HCT116 (cell line): Measurements from ENCODE around the gene DBN1. TPM values are rescaled to one million over a fixed set of nuclear protein-coding genes. Genes with fewer than 3 reads are reported as not detected.

ENCODE experiments used
- ATAC-seq: fragments of 200-7000 bp; cut with Tn5 transposase; 2 replicates; pipeline ENCODE4 v1.9.1; 2020; ENCODE audit warnings: mild to moderate bottlenecking, moderate library complexity
- BruUV-seq: library from RNA; stranded (reverse); fragments of 400-500 nt; replicated peaks from 2 replicates; lab custom pipeline; 2021; lab: Mats Ljungman, UMichigan
- CTCF ChIA-PET: fragments of 300-600 bp; sonication (Branson Sonifier 250); formaldehyde crosslinking; loops from one replicate; lab custom pipeline; 2021; ENCODE audit warnings: antibody characterized with exemption; lab: Charles Lee
- POLR2A ChIA-PET: fragments of 300-600, 350-600 bp; sonication (Branson Sonifier 250); formaldehyde crosslinking; loops from one replicate; lab custom pipeline; 2021; ENCODE audit warnings: antibody characterized with exemption; lab: Charles Lee
- RAD21 ChIA-PET, 2 experiments: fragments of 300-600 bp; sonication (Branson Sonifier 250); formaldehyde crosslinking; loops; one replicate each; lab custom pipeline; 2023; ENCODE audit warnings: low total read pairs in 2 of 2; ENCODE audit not compliant: uncharacterized antibody in 2 of 2, unreplicated experiment in 2 of 2, low non-redundant PET in 1 of 2; lab: Charles Lee
- DNase-seq: peaks from one replicate; pipeline ENCODE4 v3.0.0-alpha.2; 2010; ENCODE audit warnings: low read depth, low spot score
- H2AFZ ChIP-seq: fragments of 200-600 bp; shearing (Covaris generic), sonication (generic); 2 replicates; pipeline ENCODE4 v1.6.1; 2017; ENCODE audit warnings: low read depth, mixed run types, mixed read lengths, antibody characterized with exemption, low read length; ENCODE audit not compliant: poor library complexity, severe bottlenecking
- H3K27ac ChIP-seq: 2 replicates; pipeline ENCODE4 v1.5.1; 2012; ENCODE audit warnings: low read depth, low read length
- H3K27me3 ChIP-seq: fragments of 200-600 bp; sonication (generic); 2 replicates; pipeline ENCODE4 v1.6.1; 2016; ENCODE audit warnings: mixed run types, low read length, mixed read lengths; ENCODE audit not compliant: insufficient read depth
- H3K36me3 ChIP-seq, 2 experiments: fragments of 200-500 bp in 1 of 2; fragments of 200-600 bp in 1 of 2; sonication (Bioruptor generic) in 1 of 2; sonication (generic) in 1 of 2; 2 replicates each; pipeline versions ENCODE4 v1.5.1 to v1.6.1; 2014 to 2016; ENCODE audit warnings: low read length in 2 of 2, inconsistent platforms in 1 of 2, mixed read lengths in 1 of 2, mixed run types in 1 of 2; ENCODE audit not compliant: insufficient read depth in 2 of 2, control insufficient read depth in 1 of 2
- H3K4me1 ChIP-seq, 2 experiments: fragments of 200-600 bp in 1 of 2; sonication (generic) in 1 of 2; 2 replicates each; pipeline versions ENCODE4 v1.5.1 to v1.6.1; 2012 to 2017; ENCODE audit warnings: low read length in 2 of 2, inconsistent platforms in 1 of 2, mild to moderate bottlenecking in 1 of 2, mixed read lengths in 1 of 2, mixed run types in 1 of 2, moderate library complexity in 1 of 2; ENCODE audit not compliant: insufficient read depth in 2 of 2, control insufficient read depth in 1 of 2
- H3K4me2 ChIP-seq: fragments of 200-600 bp; sonication (generic); 2 replicates; pipeline ENCODE4 v1.6.1; 2017; ENCODE audit warnings: mixed run types, low read length, mixed read lengths
- H3K4me3 ChIP-seq, 2 experiments: fragments of 200-600 bp in 1 of 2; sonication (generic) in 1 of 2; replicated peaks in 1 of 2; 2 replicates each; pipeline ENCODE4 v1.5.1; 2011 to 2016; ENCODE audit warnings: low read length in 2 of 2, control low read depth in 1 of 2, low read depth in 1 of 2, mild to moderate bottlenecking in 1 of 2, mixed read lengths in 1 of 2, mixed run types in 1 of 2
- H3K79me2 ChIP-seq: fragments of 200-600 bp; sonication (generic); 2 replicates; pipeline ENCODE4 v1.6.1; 2017; ENCODE audit warnings: mild to moderate bottlenecking, mixed run types, low read length, moderate library complexity, mixed read lengths; ENCODE audit not compliant: insufficient read depth
- H3K9ac ChIP-seq: fragments of 200-600 bp; sonication (generic); 2 replicates; pipeline ENCODE4 v1.6.1; 2016; ENCODE audit warnings: low read length, mixed read lengths
- H3K9me2 ChIP-seq: fragments of 200-600 bp; sonication (generic), shearing (Covaris generic); 2 replicates; pipeline ENCODE4 v1.6.1; 2017; ENCODE audit warnings: mixed run types, mild to moderate bottlenecking, moderate library complexity; ENCODE audit not compliant: insufficient read depth
- H3K9me3 ChIP-seq, 2 experiments: fragments of 200-500 bp in 1 of 2; fragments of 200-600 bp in 1 of 2; sonication (Bioruptor generic) in 1 of 2; sonication (generic) in 1 of 2; 2 replicates each; pipeline ENCODE4 v1.6.1; 2014 to 2017; ENCODE audit warnings: low read length in 2 of 2, mixed read lengths in 2 of 2, inconsistent platforms in 1 of 2, low read depth in 1 of 2, mild to moderate bottlenecking in 1 of 2, mixed run types in 1 of 2, moderate library complexity in 1 of 2; ENCODE audit not compliant: control insufficient read depth in 1 of 2, insufficient read depth in 1 of 2
- H4K20me1 ChIP-seq: fragments of 200-600 bp; sonication (generic), shearing (Covaris generic); 2 replicates; pipeline ENCODE4 v1.6.1; 2017; ENCODE audit warnings: mixed run types, mild to moderate bottlenecking, moderate library complexity; ENCODE audit not compliant: insufficient read depth
- CBX3 ChIP-seq: IDR thresholded peaks from 2 replicates; pipeline ENCODE4 v1.6.1; 2012; ENCODE audit warnings: low read depth
- EGR1 ChIP-seq: IDR thresholded peaks from 2 replicates; pipeline ENCODE4 v1.6.1; 2012; ENCODE audit warnings: low read depth
- ELF1 ChIP-seq: IDR thresholded peaks from 2 replicates; pipeline ENCODE4 v1.6.1; 2012; ENCODE audit warnings: low read depth, borderline replicate concordance
- EZH2 ChIP-seq: fragments of 200-600 bp; sonication (generic); IDR thresholded peaks from 2 replicates; pipeline ENCODE4 v1.6.1; 2017; ENCODE audit warnings: antibody characterized with exemption, mixed run types
- JUND ChIP-seq: IDR thresholded peaks from 2 replicates; pipeline ENCODE4 v1.6.1; 2012
- POLR2A ChIP-seq: IDR thresholded peaks from 2 replicates; pipeline ENCODE4 v1.7.0; 2011; ENCODE audit warnings: borderline replicate concordance; ENCODE audit not compliant: insufficient read depth, insufficient read length; ENCODE audit errors: extremely low read depth
- POLR2AphosphoS5 ChIP-seq: IDR thresholded peaks from 2 replicates; pipeline ENCODE4 v1.6.1; 2011; ENCODE audit warnings: mild to moderate bottlenecking, low read depth, low read length, moderate library complexity
- RAD21 ChIP-seq: IDR thresholded peaks from 2 replicates; pipeline ENCODE4 v1.6.1; 2012; ENCODE audit warnings: low read depth, mild to moderate bottlenecking
- SRF ChIP-seq: IDR thresholded peaks from 2 replicates; pipeline ENCODE4 v1.6.1; 2012; ENCODE audit warnings: low read depth
- TCF7L2 ChIP-seq: IDR thresholded peaks from 2 replicates; pipeline ENCODE4 v1.7.0; 2011; ENCODE audit warnings: borderline replicate concordance, inconsistent platforms; ENCODE audit not compliant: insufficient read depth, insufficient read length; ENCODE audit errors: extremely low read depth
- YY1 ChIP-seq: IDR thresholded peaks from 2 replicates; pipeline ENCODE4 v1.6.1; 2011; ENCODE audit warnings: low read length, low read depth, moderate library complexity, mild to moderate bottlenecking; ENCODE audit not compliant: insufficient replicate concordance; ENCODE audit errors: extremely low read depth
- ZFX ChIP-seq: fragments of 450-650 bp; IDR thresholded peaks from 2 replicates; pipeline ENCODE4 v1.6.1; 2017
- ZNF274 ChIP-seq: fragments of 200-500 bp; sonication (Bioruptor generic); IDR thresholded peaks from 2 replicates; pipeline ENCODE4 v1.6.1; 2014; ENCODE audit warnings: mild to moderate bottlenecking, low read depth, low read length, inconsistent platforms
- intact Hi-C: fragments of 100-400 bp; cut with micrococcal nuclease; formaldehyde crosslinking; loops from 2 replicates; pipeline ENCODE4 v1.10.0; 2022
- total RNA-seq: library from RNA; stranded (reverse); gene quantifications from one replicate; pipeline ENCODE4 v1.2.1, GENCODE V29; 2021; ENCODE audit not compliant: unreplicated experiment
- TF ChIP-seq, protein P1 (sequence below): IDR thresholded peaks from 2 replicates; pipeline ENCODE4 v1.6.1; 2012
- TF ChIP-seq, protein P2 (sequence below): IDR thresholded peaks from 2 replicates; pipeline ENCODE4 v1.6.1; 2011; ENCODE audit warnings: mild to moderate bottlenecking, low read length, moderate library complexity; ENCODE audit not compliant: insufficient replicate concordance; ENCODE audit errors: extremely low read depth

DBN1 gene
- total RNA-seq, 1 experiment from 2014 or later = 144 TPM

DNA sequence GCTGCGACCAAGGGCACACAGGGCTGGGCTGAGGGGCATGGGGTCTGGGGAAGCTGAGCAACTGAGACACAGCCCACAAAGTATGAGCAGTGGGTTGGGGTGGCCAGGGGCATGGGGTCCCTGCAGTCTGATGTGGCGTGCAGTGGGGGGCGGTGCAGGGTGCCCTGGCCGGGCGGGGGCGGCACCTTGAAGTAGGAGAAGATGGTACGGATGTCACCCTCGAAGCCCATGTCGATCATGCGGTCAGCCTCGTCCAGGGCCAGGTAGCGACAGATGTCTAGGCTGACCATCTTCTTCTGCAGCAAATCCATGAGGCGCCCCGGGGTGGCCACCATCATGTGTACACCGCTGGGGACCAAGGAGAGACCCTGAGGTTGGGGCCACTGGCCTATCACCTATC is 40.1 kb upstream of the DBN1 start (continued):
- TF ChIP-seq JUND = no peak
- TF ChIP-seq RAD21 = no peak
- no peak for TF ChIP-seq POLR2A
- TF ChIP-seq EZH2 = no peak
- no peak for TF ChIP-seq ZNF274
- TF ChIP-seq, protein P1, sequence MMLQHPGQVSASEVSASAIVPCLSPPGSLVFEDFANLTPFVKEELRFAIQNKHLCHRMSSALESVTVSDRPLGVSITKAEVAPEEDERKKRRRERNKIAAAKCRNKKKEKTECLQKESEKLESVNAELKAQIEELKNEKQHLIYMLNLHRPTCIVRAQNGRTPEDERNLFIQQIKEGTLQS = no peak
- TF ChIP-seq POLR2AphosphoS5 = no peak
- TF ChIP-seq, protein P2, sequence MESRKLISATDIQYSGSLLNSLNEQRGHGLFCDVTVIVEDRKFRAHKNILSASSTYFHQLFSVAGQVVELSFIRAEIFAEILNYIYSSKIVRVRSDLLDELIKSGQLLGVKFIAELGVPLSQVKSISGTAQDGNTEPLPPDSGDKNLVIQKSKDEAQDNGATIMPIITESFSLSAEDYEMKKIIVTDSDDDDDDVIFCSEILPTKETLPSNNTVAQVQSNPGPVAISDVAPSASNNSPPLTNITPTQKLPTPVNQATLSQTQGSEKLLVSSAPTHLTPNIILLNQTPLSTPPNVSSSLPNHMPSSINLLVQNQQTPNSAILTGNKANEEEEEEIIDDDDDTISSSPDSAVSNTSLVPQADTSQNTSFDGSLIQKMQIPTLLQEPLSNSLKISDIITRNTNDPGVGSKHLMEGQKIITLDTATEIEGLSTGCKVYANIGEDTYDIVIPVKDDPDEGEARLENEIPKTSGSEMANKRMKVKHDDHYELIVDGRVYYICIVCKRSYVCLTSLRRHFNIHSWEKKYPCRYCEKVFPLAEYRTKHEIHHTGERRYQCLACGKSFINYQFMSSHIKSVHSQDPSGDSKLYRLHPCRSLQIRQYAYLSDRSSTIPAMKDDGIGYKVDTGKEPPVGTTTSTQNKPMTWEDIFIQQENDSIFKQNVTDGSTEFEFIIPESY = no peak
- TF ChIP-seq ZFX = no peak
- no peak for TF ChIP-seq YY1
- TF ChIP-seq, all 23 proteins: peak for 0

- intact Hi-C loops = no loop called here
- Histone ChIP-seq H3K9me3 (no peaks in the 10 kb centered on the region), H3K79me2 (peaks cover 25% of the 10 kb centered on the region), H4K20me1 (no peaks in the 10 kb centered on the region), H3K9me2 (no peaks in the 10 kb centered on the region), H3K27ac (no peak overlapping the region), H3K27me3 (no peaks in the 10 kb centered on the region), H3K4me1 (peaks cover 5 to 13% of the 10 kb centered on the region in 2 experiments; a peak in 3 of 4 replicates), H3K36me3 (peaks cover 27 to 56% of the 10 kb centered on the region in 2 experiments; a peak in 3 of 4 replicates), H3K4me3 (no peak overlapping the region), H2AFZ (no peak overlapping the region), H3K9ac (no peak overlapping the region)
- DNase-seq (no peak), ATAC-seq (no peak)
- CTCF ChIA-PET = no interaction called here
- no TSS peak for BruUV-seq
- POLR2A ChIA-PET = no interaction called here
- TF ChIP-seq RAD21 (no peak), TCF7L2 (no peak), YY1 (no peak), ELF1 (no peak), ZFX (no peak), CBX3 (no peak), EGR1 (no peak), EZH2 (no peak), JUND (no peak), SRF (no peak)
- TF ChIP-seq, protein P1 = no peak
- TF ChIP-seq, all 23 proteins: peak for 0
- RAD21 ChIA-PET = no interaction called here
- no peak overlapping the region for H3K4me2 ChIP-seq
These were observed 39.4 kb upstream of the DBN1 start for GRCh38 chr5:177512736-177513380.
